RWPE2 (cell line): ENCODE data around the gene CLTCL1.
"Not testable (repeated sequence)": the region's sequence is repeated elsewhere in the genome, so short reads cannot be mapped to it uniquely, and the experiment has no call there.

Source experiments
- ATAC-seq: fragments of 200-7000 bp; cut with Tn5 transposase; 3 replicates; pipeline ENCODE4 v1.9.1; 2021; ENCODE audit warnings: low read depth
- DNase-seq: peaks from one replicate; pipeline ENCODE4 v3.0.0-alpha.2; 2020; ENCODE audit warnings: low spot score
- H3K27ac ChIP-seq: fragments of 450-650 bp; 2 replicates; pipeline ENCODE4 v1.5.1; 2017; ENCODE audit warnings: mild to moderate bottlenecking; ENCODE audit not compliant: poor library complexity, severe bottlenecking
- H3K27me3 ChIP-seq: fragments of 250-450 bp; sonication (Bioruptor Pico); 2 replicates; pipeline ENCODE4 v1.5.1; 2021; ENCODE audit warnings: mild to moderate bottlenecking, moderate library complexity; ENCODE audit not compliant: insufficient read depth, poor library complexity, severe bottlenecking
- H3K36me3 ChIP-seq: fragments of 250-450 bp; sonication (Bioruptor Pico); 2 replicates; pipeline ENCODE4 v1.5.1; 2020; ENCODE audit warnings: low read depth, mild to moderate bottlenecking, moderate library complexity
- H3K4me1 ChIP-seq: fragments of 250-450 bp; sonication (Bioruptor Pico); 2 replicates; pipeline ENCODE4 v1.5.1; 2021; ENCODE audit warnings: mild to moderate bottlenecking, moderate library complexity; ENCODE audit not compliant: insufficient read depth, poor library complexity, severe bottlenecking
- H3K4me3 ChIP-seq: fragments of 250-450 bp; sonication (Bioruptor Pico); 2 replicates; pipeline ENCODE4 v1.5.1; 2021; ENCODE audit warnings: mild to moderate bottlenecking, moderate library complexity; ENCODE audit not compliant: severe bottlenecking
- H3K9me3 ChIP-seq: fragments of 250-450 bp; sonication (Bioruptor Pico); 2 replicates; pipeline ENCODE4 v1.5.1; 2021; ENCODE audit warnings: mild to moderate bottlenecking, moderate library complexity; ENCODE audit not compliant: severe bottlenecking
- CTCF ChIP-seq: fragments of 450-650 bp; IDR thresholded peaks from one replicate; pipeline ENCODE4 v1.5.1; 2017; ENCODE audit warnings: mild to moderate bottlenecking, moderate library complexity; ENCODE audit not compliant: poor library complexity, severe bottlenecking

Gene CLTCL1

GRCh38 chr22:19265779-19266178 lies 25.7 kb downstream of the CLTCL1 start:
- Histone ChIP-seq H3K27ac (no peak overlapping the region), H3K9me3 (peaks cover 17% of the 10 kb centered on the region), H3K27me3 (no peaks in the 10 kb centered on the region), H3K4me3 (no peak overlapping the region), H3K4me1 (no peaks in the 10 kb centered on the region), H3K36me3 (peaks cover 8% of the 10 kb centered on the region)
- DNase-seq = no peak
- no peak for ATAC-seq
- TF ChIP-seq CTCF = no peak

GRCh38 chr22:19260804-19261203 lies 30.7 kb downstream of the CLTCL1 start:
- Histone ChIP-seq H3K9me3 (peaks cover 2% of the 10 kb centered on the region), H3K4me1 (no peaks in the 10 kb centered on the region), H3K27ac (no peak overlapping the region), H3K27me3 (no peaks in the 10 kb centered on the region), H3K36me3 (peaks cover 3% of the 10 kb centered on the region), H3K4me3 (no peak overlapping the region)
- DNase-seq = no peak
- no peak for TF ChIP-seq CTCF
- ATAC-seq = no peak

- no peaks in the 10 kb centered on the region for H3K4me1 ChIP-seq
- H3K36me3 ChIP-seq = peaks cover 3% of the 10 kb centered on the region
- TF ChIP-seq CTCF = no peak
- H3K4me3 ChIP-seq = no peak overlapping the region
- H3K27me3 ChIP-seq = no peaks in the 10 kb centered on the region
- no peak for ATAC-seq
- H3K9me3 ChIP-seq = no peaks in the 10 kb centered on the region
- no peak for DNase-seq
- H3K27ac ChIP-seq = no peak overlapping the region
These were observed 31.3 kb downstream of the CLTCL1 start for GRCh38 chr22:19260194-19260593.

GRCh38 chr22:19258968-19259288 lies 32.6 kb downstream of the CLTCL1 start:
- H3K27me3 ChIP-seq, H3K27ac ChIP-seq, H3K4me1 ChIP-seq, H3K9me3 ChIP-seq, ATAC-seq, DNase-seq, H3K36me3 ChIP-seq, H3K4me3 ChIP-seq: not testable (repeated sequence)

GRCh38 chr22:19258371-19258770 lies 33.1 kb downstream of the CLTCL1 start:
- H3K27ac ChIP-seq = no peak overlapping the region

GRCh38 chr22:19256362-19256761 lies 35.2 kb downstream of the CLTCL1 start:
- not testable (repeated sequence) for DNase-seq, H3K36me3 ChIP-seq, ATAC-seq, H3K9me3 ChIP-seq, H3K27me3 ChIP-seq, H3K4me1 ChIP-seq, H3K27ac ChIP-seq, H3K4me3 ChIP-seq

More at GRCh38 chr22:19258371-19258770, 33.1 kb downstream of the CLTCL1 start:
- ATAC-seq = no peak
- H3K9me3 ChIP-seq = no peaks in the 10 kb centered on the region
- no peaks in the 10 kb centered on the region for H3K4me1 ChIP-seq
- TF ChIP-seq CTCF = no peak
- H3K4me3 ChIP-seq = no peak overlapping the region
- H3K36me3 ChIP-seq = peaks cover 7% of the 10 kb centered on the region
- DNase-seq = no peak
- H3K27me3 ChIP-seq = no peaks in the 10 kb centered on the region
